Stimulated activated CD4-positive, alpha-beta T cell treated with anti-CD3 and anti-CD28 coated beads, Interleukin-1b, Interleukin-23, amount 100 ng/mL, for 1 hour (primary cell): ENCODE data around the gene AP4B1.

ENCODE experiments used
- DNase-seq, 2 donors: peaks; one replicate each; pipeline ENCODE4 v3.0.0-alpha.2; 2020; ENCODE audit warnings: low read depth in 2 of 2

The AP4B1 gene

DNA sequence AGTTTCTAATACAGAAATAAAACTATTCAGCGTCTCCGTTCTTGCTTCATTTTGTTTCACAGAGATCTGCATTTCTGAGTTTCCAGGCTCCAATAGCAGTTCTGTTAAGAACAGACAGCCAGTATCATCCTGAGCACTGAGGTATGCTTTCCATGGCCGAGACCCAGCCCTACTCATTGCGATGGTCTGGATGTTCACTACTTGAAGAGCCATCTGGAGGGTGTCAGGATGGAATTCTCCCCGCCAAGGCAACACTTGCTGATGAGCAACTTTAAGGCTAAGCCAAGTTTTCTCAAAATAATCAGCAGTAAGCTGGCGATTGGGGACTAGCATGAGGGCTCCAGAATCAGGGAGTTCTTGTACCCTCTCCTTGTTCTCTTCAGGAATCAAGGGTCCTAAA, 9.5 kb downstream of the AP4B1 start:
- no peak for DNase-seq

- no peak for DNase-seq
Measured at GRCh38 chr1:113893267-113893666, 11.3 kb downstream of the AP4B1 start.

DNA sequence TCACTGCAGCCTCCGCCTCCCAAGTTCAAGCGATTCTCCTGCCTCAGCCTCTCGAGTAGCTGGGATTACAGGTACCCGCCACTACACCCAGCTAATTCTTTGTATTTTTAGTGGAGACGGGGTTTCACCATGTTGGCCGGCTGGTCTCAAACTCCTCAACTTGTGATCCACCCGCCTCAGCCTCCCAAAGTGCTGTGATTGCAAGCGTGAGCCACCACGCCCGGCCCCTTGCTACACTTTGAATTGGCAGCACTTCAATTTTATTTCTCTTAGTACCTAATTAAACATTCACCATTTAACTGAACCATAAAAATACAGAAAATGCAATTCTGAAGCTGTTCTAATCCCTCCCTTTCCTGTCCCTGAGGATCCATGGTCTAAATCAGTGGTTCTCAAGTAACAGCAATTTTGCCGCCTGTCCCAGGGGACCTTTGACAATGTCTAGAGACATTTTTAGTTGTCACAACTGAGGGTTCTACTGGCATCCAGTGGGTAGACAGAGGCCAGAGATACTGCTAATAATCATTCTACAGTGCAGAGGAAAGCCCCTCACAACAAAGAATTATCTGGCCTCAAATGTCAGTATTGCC, 12.9 kb downstream of the AP4B1 start:
- DNase-seq = no peak

- no peak for DNase-seq
Measured at GRCh38 chr1:113890816-113891215, 13.8 kb downstream of the AP4B1 start.

DNA sequence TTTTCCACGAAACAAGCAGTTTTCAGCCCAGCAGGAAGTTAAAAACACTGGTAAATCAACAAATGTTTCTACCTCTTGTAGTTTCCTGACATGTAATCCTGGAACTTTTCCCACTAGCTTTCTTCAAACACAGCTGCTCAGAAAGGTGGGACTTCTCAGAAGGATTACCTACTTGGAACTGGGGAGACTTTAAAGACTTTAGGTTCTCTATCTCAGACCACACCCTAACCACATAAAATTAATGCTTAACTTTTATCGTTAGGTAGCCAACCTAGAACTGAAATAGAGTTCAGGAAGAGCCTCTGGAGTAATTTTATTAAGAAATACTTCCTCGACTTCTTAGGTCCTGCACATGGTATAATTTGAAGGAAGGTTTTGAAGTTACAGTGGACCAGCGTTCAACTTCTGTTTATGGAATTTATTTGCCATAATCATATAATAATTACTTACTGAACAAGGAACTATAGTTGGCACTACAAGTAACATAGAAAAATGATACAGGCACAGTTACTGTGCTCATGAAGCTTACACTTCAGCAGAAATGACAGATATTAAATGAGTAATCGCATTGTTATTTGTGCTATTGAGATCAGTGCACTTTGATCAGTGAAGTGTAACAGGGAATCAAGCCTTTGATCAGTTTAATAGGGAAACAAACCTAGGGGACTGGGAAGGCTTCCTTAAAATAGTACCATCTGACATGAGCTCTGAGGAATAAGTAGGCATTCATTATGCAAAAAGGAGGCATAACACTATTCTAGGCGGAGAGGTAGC, 17.0 kb downstream of the AP4B1 start, which contains the start of gene BCL2L15:
Gene BCL2L15, minus strand, starts transcription at position 180 of the 774 bp plus-strand sequence. CDS start 206 bp downstream, outside the sequence.
- no peak for DNase-seq

DNA sequence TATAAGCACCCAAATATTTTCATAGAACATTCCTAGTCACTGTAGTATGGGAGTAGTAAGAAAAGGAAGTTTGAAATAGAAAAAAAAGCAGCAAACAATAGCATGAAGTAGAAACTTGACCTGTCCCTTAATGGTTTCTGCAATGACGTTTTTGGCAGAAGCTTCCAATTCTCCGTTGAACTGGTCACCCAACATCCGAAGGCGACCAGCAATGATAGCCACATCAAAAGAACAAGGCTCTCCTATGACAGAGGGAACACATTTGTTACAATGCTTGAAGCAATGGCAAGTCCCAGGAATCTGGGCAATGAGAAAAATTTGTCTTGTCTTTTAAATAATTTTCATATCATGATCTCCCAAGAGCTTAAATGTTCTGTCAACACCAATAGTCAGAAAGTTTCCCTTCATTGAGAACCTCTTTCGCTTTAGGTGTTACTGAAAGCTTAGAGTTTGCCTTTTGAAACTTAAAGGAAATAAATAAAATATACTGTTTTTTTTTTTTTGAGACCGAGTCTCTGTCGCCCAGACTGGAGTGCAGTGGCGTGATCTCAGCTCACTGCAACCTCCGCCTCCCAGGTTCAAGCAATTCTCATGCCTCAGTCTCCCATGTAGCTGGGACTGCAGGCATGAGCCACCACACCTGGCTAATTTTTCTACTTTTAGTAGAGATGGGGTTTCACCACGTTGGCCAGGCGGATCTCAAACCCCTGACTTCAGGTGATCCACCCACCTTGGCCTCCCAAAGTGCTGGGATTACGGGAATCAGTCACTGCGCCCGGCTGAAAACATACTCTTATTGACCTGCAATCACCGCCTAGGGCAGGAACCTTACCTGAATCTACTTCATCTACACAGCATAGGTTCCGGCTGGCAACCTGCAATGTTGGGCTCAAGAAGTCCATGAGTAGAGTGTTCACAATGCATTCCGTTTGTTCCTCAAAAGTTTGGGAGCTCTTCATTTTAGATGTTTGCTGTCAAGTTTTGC, 17.9 kb downstream of the AP4B1 start:
- DNase-seq = no peak

DNA sequence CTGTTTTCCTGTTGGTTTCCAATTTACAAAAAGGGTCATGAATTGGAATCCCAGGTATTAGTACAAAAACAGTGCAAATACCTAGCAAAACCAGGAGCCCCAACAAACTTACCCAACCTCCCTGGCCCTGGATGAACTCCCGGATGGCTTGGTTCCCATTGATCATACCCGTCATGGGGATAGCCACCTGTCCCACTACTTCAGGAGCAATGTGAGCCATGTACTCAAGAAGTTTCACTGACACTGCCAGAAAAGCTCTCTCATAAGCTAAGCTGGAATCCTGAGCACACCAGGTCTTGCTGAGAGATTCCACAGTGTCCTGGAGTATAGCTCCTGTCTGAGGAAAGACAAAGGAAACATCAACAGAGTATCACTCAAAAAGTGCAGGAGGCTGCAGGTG, 22.9 kb downstream of the AP4B1 start:
- DNase-seq = no peak

GRCh38 chr1:113879739-113880038, 24.9 kb downstream of the AP4B1 start:
- DNase-seq = no peak

GRCh38 chr1:113876176-113876575, 28.4 kb downstream of the AP4B1 start:
- DNase-seq = no peak

GRCh38 chr1:113875714-113876113, 28.9 kb downstream of the AP4B1 start:
- no peak for DNase-seq

GRCh38 chr1:113874012-113874879, 30.4 kb downstream of the AP4B1 start:
- DNase-seq = no peak

- no peak for DNase-seq
Measured at GRCh38 chr1:113872219-113872935, 32.2 kb downstream of the AP4B1 start.

DNA sequence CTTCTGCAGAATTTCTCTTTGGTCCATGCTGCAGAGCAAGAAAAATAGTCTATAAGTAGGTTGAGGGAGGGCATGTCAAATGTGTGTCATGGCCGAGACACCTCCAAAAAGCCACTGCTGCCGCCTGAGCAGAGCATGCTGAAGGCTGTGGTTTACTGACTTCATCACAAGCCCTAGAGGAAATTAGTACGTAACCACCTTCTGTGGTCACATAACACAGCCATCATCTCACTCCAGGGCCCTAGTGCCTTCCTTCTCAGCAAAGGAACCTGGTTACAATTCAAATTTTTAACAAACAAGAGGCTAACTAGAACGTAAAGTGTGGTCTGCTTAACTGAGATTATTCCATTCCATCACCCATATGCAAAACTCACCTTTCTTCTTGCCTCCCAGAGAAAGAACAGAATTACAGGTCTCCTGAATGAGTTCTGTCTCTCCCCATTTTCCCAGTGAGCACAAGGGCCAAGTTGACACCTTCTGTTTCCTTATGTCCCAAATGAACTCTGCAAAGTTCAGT, 32.9 kb downstream of the AP4B1 start, which contains the start of gene PTPN22:
Gene PTPN22, minus strand, starts transcription at position 116 of the 517 bp plus-strand sequence.
- DNase-seq = peak; percentile 40 to 60

GRCh38 chr1:113870778-113871177, 33.8 kb downstream of the AP4B1 start:
- DNase-seq = no peak

GRCh38 chr1:113868387-113869083, 36.1 kb downstream of the AP4B1 start:
- no peak for DNase-seq

DNA sequence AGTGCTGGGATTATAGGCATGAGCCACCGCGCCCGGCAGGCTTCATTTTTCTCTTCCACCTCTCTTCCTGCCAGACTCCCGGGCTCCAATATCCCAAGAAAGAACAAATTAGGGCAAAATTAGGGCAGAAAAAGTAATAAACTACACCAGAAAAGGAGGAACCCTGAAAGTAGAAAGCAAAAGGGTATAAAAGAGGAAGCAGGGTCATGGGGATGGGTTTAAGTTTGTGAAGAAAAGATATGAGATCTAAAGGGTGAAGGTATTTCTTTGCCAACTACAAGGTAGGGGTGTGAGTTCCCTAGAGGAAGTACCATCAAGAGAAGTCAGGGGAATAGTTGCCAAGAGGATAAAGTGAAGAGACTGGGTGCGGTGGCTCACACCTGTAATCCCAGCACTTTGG, 43.0 kb downstream of the AP4B1 start:
- no peak for DNase-seq

DNA sequence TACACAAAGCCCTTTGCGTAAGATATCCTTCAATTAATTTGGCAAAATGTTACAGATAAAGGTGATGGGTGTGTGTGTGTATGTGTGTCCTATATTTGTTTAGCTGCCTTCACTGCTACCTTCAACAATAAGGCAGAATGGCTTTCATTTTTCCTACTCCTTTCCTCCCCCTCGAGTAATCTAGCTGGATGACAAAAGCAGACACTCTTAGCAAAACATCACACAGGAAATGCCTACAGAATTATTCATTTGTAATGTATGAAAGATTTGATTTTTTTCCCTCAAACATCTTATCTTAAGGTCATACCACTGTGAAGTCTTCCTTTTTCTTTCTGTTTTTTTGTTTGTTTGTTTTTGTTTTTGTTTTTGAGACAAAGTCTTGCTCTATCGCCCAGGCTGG, 43.7 kb downstream of the AP4B1 start:
- DNase-seq = no peak

DNA sequence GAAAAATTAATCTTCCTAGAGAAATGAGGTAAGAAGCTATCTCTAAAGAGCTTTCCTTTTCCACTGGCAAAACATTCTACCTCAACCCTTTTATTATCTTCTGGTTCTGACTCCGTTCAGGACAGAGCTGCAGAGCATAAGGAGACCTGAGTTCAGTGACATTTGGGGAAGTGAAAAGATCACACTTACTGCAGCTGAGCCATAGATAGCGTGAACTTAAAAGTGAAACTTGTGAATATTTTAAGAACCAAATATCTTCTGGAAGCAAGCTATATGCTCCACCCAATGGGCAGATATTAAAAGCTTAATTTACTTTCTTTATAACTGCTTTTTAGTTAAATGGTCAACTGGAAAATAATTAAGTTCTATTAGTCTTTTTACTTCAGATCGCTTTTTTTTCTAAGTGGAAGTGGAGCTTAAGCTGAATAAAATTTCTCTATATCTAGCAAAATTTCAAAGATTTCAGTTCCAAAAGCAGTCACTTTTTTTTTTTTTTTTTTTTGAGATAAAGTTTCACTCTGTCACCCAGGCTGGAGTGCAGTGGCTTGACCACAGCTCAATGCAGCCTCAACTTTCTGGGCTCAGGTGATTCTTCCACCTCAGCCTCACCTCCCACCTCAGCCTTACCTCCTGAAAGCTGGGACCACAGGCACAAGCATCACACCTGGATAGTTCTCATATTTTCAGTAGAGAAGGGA, 45.0 kb downstream of the AP4B1 start:
- DNase-seq = no peak

DNA sequence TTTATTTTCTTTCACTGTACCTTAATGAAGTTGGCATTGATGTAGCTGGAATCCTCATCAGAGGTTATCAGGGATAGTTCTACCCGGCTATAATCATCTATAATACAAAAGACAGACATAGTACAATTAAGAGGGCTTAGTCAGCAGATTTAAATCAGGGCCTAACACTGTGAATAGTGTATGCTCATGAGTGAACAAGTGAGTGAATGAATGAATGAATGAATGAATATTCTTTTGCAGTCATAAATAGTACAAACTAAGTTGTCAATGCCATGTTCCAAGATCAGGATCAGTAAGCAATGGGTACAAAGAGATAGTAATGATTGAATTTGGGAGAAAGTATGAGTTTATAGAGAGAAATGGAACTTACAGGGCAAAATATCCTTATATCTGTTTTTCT, 45.6 kb downstream of the AP4B1 start:
- DNase-seq = no peak
